ENCODE measurements around the gene TRIP4.

- TF ChIP-seq POLR2A (IDR thresholded peaks at IDR 0.05) (no peak), CTCF (IDR thresholded peaks at IDR 0.05 in 4 of 5, conservative IDR thresholded peaks at IDR 0.05 in 1 of 5) (no peak)
Observed at GRCh38 chr15:64500695-64501395, 113.2 kb downstream of the TRIP4 start.

All from gastrocnemius medialis (tissue), 4 donors.